IMR-90 (cell line): ENCODE data around the gene BMP2K. TPM values are rescaled to one million over a fixed set of nuclear protein-coding genes. Genes with fewer than 3 reads are reported as not detected.

Experiments
- ATAC-seq: fragments of 200-7000 bp; cut with Tn5 transposase; 2 replicates; pipeline ENCODE4 v1.9.1; 2020; ENCODE audit warnings: low read depth, mild to moderate bottlenecking, moderate library complexity
- BruUV-seq: library from RNA; stranded (reverse); fragments of 400-500 nt; replicated peaks from 2 replicates; lab custom pipeline; 2021; lab: Mats Ljungman, UMichigan
- CTCF ChIA-PET: fragments of 300-600 bp; formaldehyde crosslinking; extraction: SDS; loops from one replicate; lab custom pipeline; 2021; ENCODE audit warnings: antibody characterized with exemption; lab: Yijun Ruan, JAX
- POLR2A ChIA-PET: fragments of 300-600 bp; sonication (Branson Sonifier 250); formaldehyde crosslinking; loops from one replicate; lab custom pipeline; 2022; ENCODE audit warnings: antibody characterized with exemption; ENCODE audit not compliant: unreplicated experiment; lab: Charles Lee
- DNase-seq: peaks from one replicate; pipeline ENCODE4 v3.0.0; 2013
- H2AFZ ChIP-seq: replicated peaks from 2 replicates; pipeline ENCODE3; 2013; ENCODE audit warnings: low read length, mild to moderate bottlenecking; ENCODE audit not compliant: poor library complexity
- H2AK5ac ChIP-seq: 2 replicates; pipeline ENCODE4 v1.6.1; 2013; ENCODE audit warnings: low read depth, low read length, inconsistent platforms
- H2AK9ac ChIP-seq: replicated peaks from 2 replicates; pipeline ENCODE3; 2013; ENCODE audit warnings: mild to moderate bottlenecking, low read depth, low read length, moderate library complexity; ENCODE audit not compliant: poor library complexity
- H2BK120ac ChIP-seq: 2 replicates; pipeline ENCODE4 v1.6.1; 2013; ENCODE audit warnings: low read depth, low read length, inconsistent platforms
- H2BK15ac ChIP-seq: 3 replicates; pipeline ENCODE4 v1.6.1; 2013; ENCODE audit warnings: low read depth, low read length, inconsistent platforms
- H2BK20ac ChIP-seq: 2 replicates; pipeline ENCODE4 v1.6.1; 2013; ENCODE audit warnings: low read depth, mild to moderate bottlenecking, inconsistent platforms, low read length, moderate library complexity
- H2BK5ac ChIP-seq: 2 replicates; pipeline ENCODE4 v1.6.1; 2013; ENCODE audit warnings: mild to moderate bottlenecking, low read depth, low read length, inconsistent platforms; ENCODE audit not compliant: poor library complexity, severe bottlenecking
- H3K14ac ChIP-seq: replicated peaks from 2 replicates; pipeline ENCODE4 v1.6.1; 2013; ENCODE audit warnings: low read depth, low read length, inconsistent platforms
- H3K18ac ChIP-seq: 2 replicates; pipeline ENCODE4 v1.6.1; 2013; ENCODE audit warnings: low read depth, low read length, control low read depth
- H3K23ac ChIP-seq: 2 replicates; pipeline ENCODE4 v1.6.1; 2013; ENCODE audit warnings: low read depth, low read length, inconsistent platforms
- H3K27ac ChIP-seq: 2 replicates; pipeline ENCODE4 v1.5.1; 2013; ENCODE audit warnings: mild to moderate bottlenecking, control low read depth, low read length; ENCODE audit not compliant: insufficient read depth
- H3K27me3 ChIP-seq: 2 replicates; pipeline ENCODE4 v1.6.1; 2013; ENCODE audit warnings: low read length; ENCODE audit not compliant: control insufficient read depth, insufficient read depth
- H3K36me3 ChIP-seq: 2 replicates; pipeline ENCODE4 v1.6.1; 2013; ENCODE audit warnings: low read length, mixed read lengths; ENCODE audit not compliant: control insufficient read depth, insufficient read depth
- H3K4ac ChIP-seq: 2 replicates; pipeline ENCODE4 v1.6.1; 2013; ENCODE audit warnings: low read depth, low read length, inconsistent platforms
- H3K4me1 ChIP-seq: 2 replicates; pipeline ENCODE4 v1.6.1; 2013; ENCODE audit warnings: low read length, mixed read lengths; ENCODE audit not compliant: control insufficient read depth, insufficient read depth
- H3K4me2 ChIP-seq: 2 replicates; pipeline ENCODE4 v1.6.1; 2013; ENCODE audit warnings: low read depth, mild to moderate bottlenecking, control low read depth, low read length, moderate library complexity
- H3K4me3 ChIP-seq: 2 replicates; pipeline ENCODE4 v1.5.1; 2013; ENCODE audit warnings: low read depth, mild to moderate bottlenecking, control low read depth, low read length, moderate library complexity; ENCODE audit not compliant: insufficient read depth
- H3K56ac ChIP-seq: 2 replicates; pipeline ENCODE4 v1.6.1; 2013; ENCODE audit warnings: low read length, inconsistent platforms; ENCODE audit not compliant: insufficient read depth; ENCODE audit errors: extremely low read depth
- H3K79me1 ChIP-seq, 2 experiments: 2 replicates each; pipeline ENCODE4 v1.6.1; 2013; ENCODE audit warnings: low read length in 2 of 2, inconsistent platforms in 1 of 2, low read depth in 1 of 2
- H3K9ac ChIP-seq: 2 replicates; pipeline ENCODE4 v1.6.1; 2013; ENCODE audit warnings: low read depth, low read length, control low read depth
- H3K9me1 ChIP-seq: 2 replicates; pipeline ENCODE4 v1.6.1; 2013; ENCODE audit warnings: low read length, inconsistent platforms; ENCODE audit not compliant: insufficient read depth
- H3K9me3 ChIP-seq: 2 replicates; pipeline ENCODE4 v1.6.1; 2013; ENCODE audit warnings: low read length; ENCODE audit not compliant: control insufficient read depth, insufficient read depth
- H4K20me1 ChIP-seq: 2 replicates; pipeline ENCODE4 v1.6.1; 2013; ENCODE audit warnings: low read length, inconsistent platforms; ENCODE audit not compliant: insufficient read depth
- H4K5ac ChIP-seq: 2 replicates; pipeline ENCODE4 v1.6.1; 2013; ENCODE audit warnings: mild to moderate bottlenecking, low read depth, low read length, control low read depth
- H4K8ac ChIP-seq, 2 experiments: 2 replicates each; pipeline ENCODE4 v1.6.1; 2013; ENCODE audit warnings: low read depth in 2 of 2, low read length in 2 of 2, control low read depth in 1 of 2, inconsistent platforms in 1 of 2
- H4K91ac ChIP-seq: 2 replicates; pipeline ENCODE4 v1.6.1; 2013; ENCODE audit warnings: low read depth, low read length, inconsistent platforms; ENCODE audit not compliant: insufficient read depth
- CEBPB ChIP-seq: IDR thresholded peaks from 2 replicates; pipeline ENCODE4 v1.6.1; 2012; ENCODE audit warnings: low read depth, low read length, improper control_type of control experiment
- CHD1 ChIP-seq: IDR thresholded peaks from 2 replicates; pipeline ENCODE4 v1.6.1; 2012; ENCODE audit warnings: low read depth, low read length, improper control_type of control experiment
- MXI1 ChIP-seq: IDR thresholded peaks from 2 replicates; pipeline ENCODE4 v1.6.1; 2012; ENCODE audit warnings: low read depth, mild to moderate bottlenecking, low read length, moderate library complexity, borderline replicate concordance
- NFE2L2 ChIP-seq: fragments of 150-350 bp; IDR thresholded peaks from 2 replicates; pipeline ENCODE4 v1.6.1; 2016; ENCODE audit warnings: low read depth, mild to moderate bottlenecking, low read length
- RAD21 ChIP-seq: IDR thresholded peaks from 2 replicates; pipeline ENCODE4 v1.6.1; 2012; ENCODE audit warnings: low read length, improper control_type of control experiment
- RCOR1 ChIP-seq: IDR thresholded peaks from 2 replicates; pipeline ENCODE4 v1.6.1; 2012; ENCODE audit warnings: mild to moderate bottlenecking, low read length, improper control_type of control experiment; ENCODE audit not compliant: insufficient replicate concordance
- RFX5 ChIP-seq: IDR thresholded peaks from 2 replicates; pipeline ENCODE4 v1.8.0; 2012; ENCODE audit warnings: low read depth, mild to moderate bottlenecking, low read length, moderate library complexity
- SMC3 ChIP-seq: fragments of 150-350 bp; IDR thresholded peaks from 2 replicates; pipeline ENCODE4 v1.6.1; 2016; ENCODE audit warnings: low read depth, mild to moderate bottlenecking, antibody characterized with exemption, low read length, moderate library complexity
- WGBS, 2 experiments: methylation state at CpG; one replicate each; pipeline versions ENCODE4 v1.1.5 to v1.1.7; 2013; ENCODE audit warnings: missing lambda C conversion rate in 2 of 2; ENCODE audit not compliant: insufficient read length in 1 of 2; ENCODE audit errors: extremely low coverage in 2 of 2; 5-methylcytosine and 5-hydroxymethylcytosine counted together
- dilution Hi-C: fragments of 300-500 bp; cut with HindIII; formaldehyde crosslinking; loops from one replicate; pipeline ENCODE4 v1.14.3; 2018; ENCODE audit warnings: low sequenced_read_pairs; ENCODE audit not compliant: unreplicated experiment
- in situ Hi-C: fragments of 300-500 bp; cut with MboI; formaldehyde crosslinking; loops from 3 replicates; pipeline ENCODE4 v1.14.3; 2019; ENCODE audit warnings: low sequenced_read_pairs, inconsistent platforms, mixed read lengths
- intact Hi-C: fragments of 100-400 bp; cut with micrococcal nuclease; formaldehyde crosslinking; loops from 2 replicates; pipeline ENCODE4 v1.10.0; 2022
- polyA plus RNA-seq, 3 experiments: library from polyadenylated mRNA; depleted of rRNA; stranded (reverse); fragments of >200 nt; gene quantifications; 2 replicates each; pipeline ENCODE4 v1.2.3, GENCODE V29; 2012; ENCODE audit warnings: low replicate concordance in 1 of 3
- total RNA-seq: library from RNA; depleted of rRNA; stranded (reverse); fragments of >200 nt; gene quantifications from 2 replicates; pipeline ENCODE4 v1.2.3, GENCODE V29; 2012
- TF ChIP-seq, protein P1 (sequence below): fragments of 150-350 bp; IDR thresholded peaks from 2 replicates; pipeline ENCODE4 v1.6.1; 2016; ENCODE audit warnings: low read depth, mild to moderate bottlenecking, low read length, moderate library complexity, borderline replicate concordance
- TF ChIP-seq, protein P2 (sequence below): fragments of 150-350 bp; IDR thresholded peaks from 2 replicates; pipeline ENCODE4 v1.6.1; 2017; ENCODE audit warnings: mild to moderate bottlenecking, antibody characterized with exemption, low read length, low read depth

Gene BMP2K
- total and polyA plus RNA-seq, 2 of the 4 experiments (the other 2 are of a cell fraction), result 15.8 to 46.1 TPM

DNA sequence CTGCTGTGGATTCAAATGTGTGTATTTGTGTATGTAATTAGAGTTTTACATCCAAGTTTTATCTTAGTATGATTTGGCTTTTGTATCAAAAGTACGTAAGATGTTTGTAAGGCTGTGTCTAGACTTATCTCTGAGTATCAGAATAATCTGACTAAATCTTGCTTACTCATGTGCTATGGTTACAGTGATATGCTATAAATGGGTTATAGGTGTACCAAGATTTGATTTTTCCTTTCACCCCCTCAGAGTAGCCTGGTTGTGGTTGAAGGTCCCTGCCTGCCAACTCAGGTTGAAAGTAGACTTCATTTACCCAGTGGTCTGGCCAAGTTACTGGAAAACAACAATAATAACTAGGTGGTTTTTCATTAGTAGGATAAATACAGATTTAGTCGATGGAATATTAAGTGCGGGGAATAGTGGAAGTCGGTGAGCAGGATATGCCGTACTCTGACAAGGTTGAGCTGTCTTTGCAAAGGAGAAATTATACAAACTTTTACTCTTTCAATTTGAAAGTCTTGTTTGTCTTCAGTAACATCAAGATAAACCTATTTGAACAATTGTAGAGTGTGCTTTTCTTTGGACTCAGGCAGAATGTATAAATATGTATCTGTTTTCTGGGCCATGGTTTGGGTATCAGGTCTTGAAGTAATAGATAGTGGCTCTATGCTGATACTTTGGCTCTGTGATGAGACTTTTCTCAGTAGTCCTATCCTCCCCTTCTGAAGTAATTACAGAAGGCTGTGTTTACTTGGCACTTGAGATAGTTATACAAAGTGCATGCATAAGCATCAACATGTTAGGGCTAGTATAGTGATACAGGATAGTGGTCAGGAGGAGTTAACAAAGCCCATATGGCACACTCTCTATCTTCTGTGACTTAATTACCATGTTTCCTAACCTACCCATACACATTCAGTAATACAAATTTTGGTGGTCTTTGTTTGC lies 23.7 kb downstream of the BMP2K start:
- H3K27me3 ChIP-seq, result no peaks in the 10 kb centered on the region
- TF ChIP-seq MXI1 (no peak), RAD21 (no peak), SMC3 (no peak), CHD1 (no peak), RFX5 (no peak), RCOR1 (no peak), CEBPB (no peak), NFE2L2 (no peak)
- TF ChIP-seq, protein P1, sequence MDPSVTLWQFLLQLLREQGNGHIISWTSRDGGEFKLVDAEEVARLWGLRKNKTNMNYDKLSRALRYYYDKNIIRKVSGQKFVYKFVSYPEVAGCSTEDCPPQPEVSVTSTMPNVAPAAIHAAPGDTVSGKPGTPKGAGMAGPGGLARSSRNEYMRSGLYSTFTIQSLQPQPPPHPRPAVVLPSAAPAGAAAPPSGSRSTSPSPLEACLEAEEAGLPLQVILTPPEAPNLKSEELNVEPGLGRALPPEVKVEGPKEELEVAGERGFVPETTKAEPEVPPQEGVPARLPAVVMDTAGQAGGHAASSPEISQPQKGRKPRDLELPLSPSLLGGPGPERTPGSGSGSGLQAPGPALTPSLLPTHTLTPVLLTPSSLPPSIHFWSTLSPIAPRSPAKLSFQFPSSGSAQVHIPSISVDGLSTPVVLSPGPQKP, result no peak
- TF ChIP-seq, protein P2, sequence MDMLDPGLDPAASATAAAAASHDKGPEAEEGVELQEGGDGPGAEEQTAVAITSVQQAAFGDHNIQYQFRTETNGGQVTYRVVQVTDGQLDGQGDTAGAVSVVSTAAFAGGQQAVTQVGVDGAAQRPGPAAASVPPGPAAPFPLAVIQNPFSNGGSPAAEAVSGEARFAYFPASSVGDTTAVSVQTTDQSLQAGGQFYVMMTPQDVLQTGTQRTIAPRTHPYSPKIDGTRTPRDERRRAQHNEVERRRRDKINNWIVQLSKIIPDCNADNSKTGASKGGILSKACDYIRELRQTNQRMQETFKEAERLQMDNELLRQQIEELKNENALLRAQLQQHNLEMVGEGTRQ, result no peak
- no peak overlapping the region; a peak in 1 of 4 replicates for H4K8ac ChIP-seq
- 0 out of 2 replicates have a peak overlapping the region, but pooled peaks have one; percentile 45 for H3K4me2 ChIP-seq
- no TSS peak for BruUV-seq
- peaks cover 24 to 47% of the 10 kb centered on the region in 2 experiments for H3K79me1 ChIP-seq
- no peak overlapping the region for H2AK9ac ChIP-seq
- no peak overlapping the region for H3K18ac ChIP-seq
- no peak overlapping the region for H4K91ac ChIP-seq
- H2AK5ac ChIP-seq, result no peak overlapping the region
- DNase-seq (no peak), ATAC-seq (peak; percentile 72)
- H3K9ac ChIP-seq, result no peak overlapping the region
- CTCF ChIA-PET, result no interaction called here
- no peak overlapping the region for H3K14ac ChIP-seq
- no peak overlapping the region for H3K4me3 ChIP-seq
- no peak overlapping the region for H2BK120ac ChIP-seq
- H3K9me1 ChIP-seq, result no peaks in the 10 kb centered on the region; the same call in 1 of the 2 replicates
- no peak overlapping the region for H2BK20ac ChIP-seq
- no peak overlapping the region for H2BK15ac ChIP-seq
- in situ Hi-C loops, result no loop called here
- H2AFZ ChIP-seq, result no peak overlapping the region
- intact Hi-C loops, result no loop called here
- POLR2A ChIA-PET, result no interaction called here
- WGBS, 2 experiments, result no CpG with 5 or more reads among the region's 5 CpGs
- H3K27ac ChIP-seq, result no peak overlapping the region
- no peak overlapping the region for H3K56ac ChIP-seq
- peak overlapping the region; percentile 63; the same call in 1 of the 2 replicates for H4K5ac ChIP-seq
- dilution Hi-C loops, result no loop called here
- H4K20me1 ChIP-seq, result peaks cover 17% of the 10 kb centered on the region; the same call in 1 of the 2 replicates
- H3K23ac ChIP-seq, result no peak overlapping the region; the same call in 1 of the 2 replicates
- no peaks in the 10 kb centered on the region for H3K9me3 ChIP-seq
- H3K4me1 ChIP-seq, result 0 out of 2 replicates have a peak, but pooled peaks cover 2% of the 10 kb centered on the region
- H2BK5ac ChIP-seq, result no peak overlapping the region
- H3K36me3 ChIP-seq, result no peaks in the 10 kb centered on the region
- H3K4ac ChIP-seq, result no peak overlapping the region
